PC-9 (cell line): ENCODE measurements around the gene RAB3C. TPM values are rescaled to one million over a fixed set of nuclear protein-coding genes. Genes with fewer than 3 reads are reported as not detected.

ENCODE experiments used
- BruUV-seq: library from RNA; stranded (reverse); fragments of 400-500 nt; replicated peaks from 2 replicates; lab custom pipeline; 2021; lab: Mats Ljungman, UMichigan
- CTCF ChIA-PET: fragments of 300-600 bp; sonication (Branson Sonifier 250); formaldehyde crosslinking; loops from one replicate; lab custom pipeline; 2022; ENCODE audit warnings: antibody characterized with exemption; lab: Charles Lee
- POLR2A ChIA-PET: fragments of 300-600 bp; sonication (Branson Sonifier 250); formaldehyde crosslinking; loops from one replicate; lab custom pipeline; 2022; ENCODE audit warnings: antibody characterized with exemption; ENCODE audit not compliant: unreplicated experiment; lab: Charles Lee
- DNase-seq, 2 experiments: peaks; one replicate each; pipeline versions ENCODE4 v3.0.0 to v3.0.0-alpha.2; 2015 to 2022; ENCODE audit warnings: mixed read lengths in 1 of 2
- H2AFZ ChIP-seq: fragments of 200-600 bp; sonication (generic); 2 replicates; pipeline ENCODE4 v1.8.1; 2017; ENCODE audit warnings: antibody characterized with exemption
- H3F3A ChIP-seq: fragments of 200-600 bp; sonication (generic); 2 replicates; pipeline ENCODE4 v1.8.1; 2017; ENCODE audit warnings: antibody characterized with exemption, mild to moderate bottlenecking, low read depth; ENCODE audit not compliant: insufficient read depth
- H3K27ac ChIP-seq: fragments of 200-600 bp; sonication (generic); 2 replicates; pipeline ENCODE4 v1.6.1; 2016; ENCODE audit warnings: mixed run types
- H3K27me3 ChIP-seq: fragments of 200-600 bp; sonication (generic); 2 replicates; pipeline ENCODE4 v1.6.1; 2016; ENCODE audit warnings: low read depth, mixed run types; ENCODE audit not compliant: insufficient read depth
- H3K36me3 ChIP-seq: fragments of 200-600 bp; sonication (generic); 2 replicates; pipeline ENCODE4 v1.6.1; 2016; ENCODE audit warnings: low read depth, mixed run types
- H3K4me1 ChIP-seq: fragments of 200-600 bp; sonication (generic); replicated peaks from 2 replicates; pipeline ENCODE4 v1.6.1; 2016; ENCODE audit warnings: mixed run types; ENCODE audit not compliant: insufficient read depth
- H3K4me2 ChIP-seq: fragments of 200-600 bp; sonication (generic); 2 replicates; pipeline ENCODE4 v1.6.1; 2017; ENCODE audit warnings: mixed run types
- H3K4me3 ChIP-seq: fragments of 200-600 bp; sonication (generic); 2 replicates; pipeline ENCODE4 v1.6.1; 2016; ENCODE audit warnings: mixed run types
- H3K79me2 ChIP-seq: fragments of 200-600 bp; sonication (generic); 2 replicates; pipeline ENCODE4 v1.6.1; 2017; ENCODE audit warnings: low read depth, mixed run types
- H3K9me2 ChIP-seq: fragments of 200-600 bp; sonication (generic); 2 replicates; pipeline ENCODE4 v1.8.1; 2017; ENCODE audit warnings: mild to moderate bottlenecking; ENCODE audit not compliant: insufficient read depth
- H3K9me3 ChIP-seq: fragments of 200-600 bp; sonication (generic); 2 replicates; pipeline ENCODE4 v1.8.1; 2016; ENCODE audit warnings: low read depth; ENCODE audit not compliant: insufficient read depth
- H4K20me1 ChIP-seq: fragments of 200-600 bp; sonication (generic); 2 replicates; pipeline ENCODE4 v1.8.1; 2017; ENCODE audit not compliant: insufficient read depth
- EZH2 ChIP-seq: fragments of 200-600 bp; sonication (generic); IDR thresholded peaks from 2 replicates; pipeline ENCODE4 v1.8.0; 2017; ENCODE audit warnings: antibody characterized with exemption, low read depth
- intact Hi-C: fragments of 100-400 bp; cut with micrococcal nuclease; formaldehyde crosslinking; loops from one replicate; pipeline ENCODE4 v1.10.0; 2022; ENCODE audit not compliant: unreplicated experiment
- total RNA-seq: library from RNA; stranded (reverse); gene quantifications from 2 replicates; pipeline ENCODE4 v1.2.3, GENCODE V29; 2021
- TF ChIP-seq, protein P1 (sequence below): fragments of 200-600 bp; sonication (generic); conservative IDR thresholded peaks from 2 replicates; pipeline ENCODE4 v1.6.1; 2017; ENCODE audit warnings: mixed run types, antibody characterized with exemption, mild to moderate bottlenecking, moderate library complexity

Gene RAB3C
- total RNA-seq, 1 experiment from 2014 or later = not detected

DNA sequence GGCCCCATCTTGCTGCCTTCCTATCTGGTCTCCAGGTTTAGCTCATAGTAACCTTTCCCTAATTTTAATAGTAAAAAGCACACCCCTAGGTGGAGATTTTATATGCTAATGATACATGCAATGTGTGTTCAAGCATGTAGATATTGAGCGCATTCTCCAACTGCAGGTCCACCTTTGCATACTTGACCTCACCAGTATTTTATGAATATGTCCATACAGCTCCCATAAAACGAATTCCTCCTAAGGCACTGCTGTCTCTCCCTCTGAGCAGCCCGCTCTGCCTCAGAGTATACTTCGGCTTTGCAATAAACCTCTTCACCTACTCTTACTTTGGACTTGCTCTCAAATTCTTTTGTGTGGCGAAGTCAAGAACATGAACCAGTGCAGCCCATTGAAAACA is 153.3 kb downstream of the RAB3C start:
- Histone ChIP-seq H3K4me2 (no peak overlapping the region), H3K27ac (no peak overlapping the region), H3K27me3 (no peaks in the 10 kb centered on the region), H3K9me3 (no peaks in the 10 kb centered on the region), H4K20me1 (no peaks in the 10 kb centered on the region), H3K9me2 (no peaks in the 10 kb centered on the region), H3K79me2 (no peaks in the 10 kb centered on the region), H2AFZ (no peak overlapping the region), H3K36me3 (no peaks in the 10 kb centered on the region), H3F3A (no peaks in the 10 kb centered on the region), H3K4me1 (no peaks in the 10 kb centered on the region), H3K4me3 (no peak overlapping the region)
- ChIA-PET CTCF (no interaction called here), POLR2A (no interaction called here)
- intact Hi-C loops = no loop called here
- BruUV-seq = no TSS peak
- TF ChIP-seq EZH2 = no peak
- TF ChIP-seq, protein P1, sequence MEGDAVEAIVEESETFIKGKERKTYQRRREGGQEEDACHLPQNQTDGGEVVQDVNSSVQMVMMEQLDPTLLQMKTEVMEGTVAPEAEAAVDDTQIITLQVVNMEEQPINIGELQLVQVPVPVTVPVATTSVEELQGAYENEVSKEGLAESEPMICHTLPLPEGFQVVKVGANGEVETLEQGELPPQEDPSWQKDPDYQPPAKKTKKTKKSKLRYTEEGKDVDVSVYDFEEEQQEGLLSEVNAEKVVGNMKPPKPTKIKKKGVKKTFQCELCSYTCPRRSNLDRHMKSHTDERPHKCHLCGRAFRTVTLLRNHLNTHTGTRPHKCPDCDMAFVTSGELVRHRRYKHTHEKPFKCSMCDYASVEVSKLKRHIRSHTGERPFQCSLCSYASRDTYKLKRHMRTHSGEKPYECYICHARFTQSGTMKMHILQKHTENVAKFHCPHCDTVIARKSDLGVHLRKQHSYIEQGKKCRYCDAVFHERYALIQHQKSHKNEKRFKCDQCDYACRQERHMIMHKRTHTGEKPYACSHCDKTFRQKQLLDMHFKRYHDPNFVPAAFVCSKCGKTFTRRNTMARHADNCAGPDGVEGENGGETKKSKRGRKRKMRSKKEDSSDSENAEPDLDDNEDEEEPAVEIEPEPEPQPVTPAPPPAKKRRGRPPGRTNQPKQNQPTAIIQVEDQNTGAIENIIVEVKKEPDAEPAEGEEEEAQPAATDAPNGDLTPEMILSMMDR = no peak
- no peak for DNase-seq

DNA sequence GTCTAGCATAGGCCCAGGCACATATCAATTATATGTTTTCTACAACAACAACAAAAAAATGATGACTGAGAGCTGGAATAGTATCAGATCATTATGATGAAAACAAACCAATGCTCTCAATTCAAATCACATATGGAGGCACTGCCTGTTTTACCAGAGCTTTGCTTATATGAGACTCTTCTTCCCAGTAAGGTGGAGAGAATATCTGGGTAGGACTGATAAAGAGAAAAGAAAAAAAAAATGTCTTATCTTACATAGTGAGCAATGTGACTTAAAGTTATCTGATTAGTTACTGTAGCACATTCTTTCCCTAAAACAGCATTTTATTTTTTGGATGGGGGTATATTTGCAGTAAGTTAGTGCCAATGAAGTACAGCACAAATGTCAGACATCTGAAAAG is 154.8 kb downstream of the RAB3C start:
- Histone ChIP-seq H2AFZ (no peak overlapping the region), H3K9me3 (no peaks in the 10 kb centered on the region), H3K36me3 (no peaks in the 10 kb centered on the region), H3K9me2 (no peaks in the 10 kb centered on the region), H3K4me2 (no peak overlapping the region), H4K20me1 (no peaks in the 10 kb centered on the region), H3K27ac (no peak overlapping the region), H3K27me3 (no peaks in the 10 kb centered on the region), H3K79me2 (no peaks in the 10 kb centered on the region), H3F3A (no peaks in the 10 kb centered on the region), H3K4me1 (no peaks in the 10 kb centered on the region), H3K4me3 (no peak overlapping the region)
- ChIA-PET CTCF (no interaction called here), POLR2A (no interaction called here)
- TF ChIP-seq EZH2 = no peak
- TF ChIP-seq, protein P1 = no peak
- BruUV-seq = no TSS peak
- intact Hi-C loops = no loop called here
- DNase-seq = no peak

DNA sequence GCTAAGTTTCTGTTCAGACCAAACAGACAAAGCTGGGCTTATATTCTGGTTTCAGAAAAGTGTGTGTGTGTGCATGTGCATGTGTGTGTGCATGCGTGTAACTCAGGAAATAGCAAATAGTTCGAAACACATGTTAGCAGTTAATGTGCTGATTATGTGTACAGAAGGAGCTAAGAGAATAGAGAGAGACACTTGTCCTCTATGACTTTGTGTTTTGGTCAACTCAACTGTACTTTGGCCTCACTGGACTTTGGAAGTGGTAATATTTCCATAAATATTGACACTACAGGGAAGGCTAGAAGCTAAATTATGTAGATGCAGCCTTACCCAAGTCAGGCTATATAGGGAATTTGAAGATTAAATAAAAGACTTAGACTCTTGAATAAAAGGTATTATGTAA is 155.5 kb downstream of the RAB3C start:
- Histone ChIP-seq H3K9me3 (no peaks in the 10 kb centered on the region), H2AFZ (no peak overlapping the region), H4K20me1 (no peaks in the 10 kb centered on the region), H3K4me1 (no peaks in the 10 kb centered on the region), H3K9me2 (no peaks in the 10 kb centered on the region), H3K4me3 (no peak overlapping the region), H3K27me3 (no peaks in the 10 kb centered on the region), H3K27ac (no peak overlapping the region), H3K36me3 (no peaks in the 10 kb centered on the region), H3F3A (no peaks in the 10 kb centered on the region), H3K79me2 (no peaks in the 10 kb centered on the region), H3K4me2 (no peak overlapping the region)
- intact Hi-C loops = no loop called here
- no peak for DNase-seq
- ChIA-PET POLR2A (no interaction called here), CTCF (no interaction called here)
- TF ChIP-seq, protein P1 = no peak
- TF ChIP-seq EZH2 = no peak
- no TSS peak for BruUV-seq
